Neural cell (in vitro differentiated cells): ENCODE results near the gene GADL1. TPM values are rescaled to one million over a fixed set of nuclear protein-coding genes. Genes with fewer than 3 reads are reported as not detected.

Experiments
- H2AFZ ChIP-seq: fragments of 200-600, 300-800 bp; sonication (generic), shearing (Covaris generic); 2 replicates; pipeline ENCODE4 v1.6.0; 2014; ENCODE audit warnings: low read depth, mild to moderate bottlenecking, antibody characterized with exemption, low read length, moderate library complexity
- H3F3A ChIP-seq: fragments of 200-600 bp; shearing (Covaris generic); 2 replicates; pipeline ENCODE4 v1.6.1; 2016; ENCODE audit warnings: mild to moderate bottlenecking, moderate library complexity, mixed read lengths, antibody characterized with exemption, low read length; ENCODE audit not compliant: insufficient read depth, poor library complexity, severe bottlenecking
- H3K27ac ChIP-seq: fragments of 200-600, 300-800 bp; sonication (generic), shearing (Covaris generic); 2 replicates; pipeline ENCODE4 v1.5.1; 2014; ENCODE audit warnings: mild to moderate bottlenecking, low read length, moderate library complexity
- H3K27me3 ChIP-seq: fragments of 300-800, 200-600 bp; sonication (generic), shearing (Covaris generic); 2 replicates; pipeline ENCODE4 v1.6.0; 2014; ENCODE audit warnings: mild to moderate bottlenecking, low read depth, low read length, moderate library complexity; ENCODE audit not compliant: insufficient read depth
- H3K36me3 ChIP-seq: fragments of 300-800, 200-600 bp; sonication (generic), shearing (Covaris generic); 2 replicates; pipeline ENCODE4 v1.5.1; 2014; ENCODE audit warnings: mild to moderate bottlenecking, antibody characterized with exemption, low read length, moderate library complexity; ENCODE audit not compliant: insufficient read depth
- H3K4me2 ChIP-seq: fragments of 300-800, 200-600 bp; sonication (generic), shearing (Covaris generic); 2 replicates; pipeline ENCODE4 v1.6.0; 2014; ENCODE audit warnings: mild to moderate bottlenecking, low read length
- H3K4me3 ChIP-seq: fragments of 300-800, 200-600 bp; sonication (generic), shearing (Covaris generic); 2 replicates; pipeline ENCODE4 v1.5.1; 2014; ENCODE audit warnings: mild to moderate bottlenecking, low read length, moderate library complexity
- H3K79me2 ChIP-seq: fragments of 200-600 bp; shearing (Covaris generic); replicated peaks from 2 replicates; pipeline ENCODE4 v1.6.0; 2014; ENCODE audit warnings: mild to moderate bottlenecking, low read length, moderate library complexity; ENCODE audit not compliant: insufficient read depth
- H3K9ac ChIP-seq: fragments of 300-800, 200-600 bp; sonication (generic), shearing (Covaris generic); 2 replicates; pipeline ENCODE4 v1.6.1; 2016; ENCODE audit warnings: mild to moderate bottlenecking, low read length, mixed read lengths
- H3K9me2 ChIP-seq: fragments of 200-600 bp; shearing (Covaris generic); 2 replicates; pipeline ENCODE4 v1.6.1; 2016; ENCODE audit warnings: mild to moderate bottlenecking, low read length, mixed read lengths; ENCODE audit not compliant: insufficient read depth
- H3K9me3 ChIP-seq: fragments of 200-600, 300-800 bp; sonication (generic), shearing (Covaris generic); 2 replicates; pipeline ENCODE4 v1.6.1; 2016; ENCODE audit warnings: mild to moderate bottlenecking, mixed run types, low read length, moderate library complexity, mixed read lengths
- H4K20me1 ChIP-seq: fragments of 200-600 bp; shearing (Covaris generic); 2 replicates; pipeline ENCODE4 v1.6.1; 2016; ENCODE audit warnings: mild to moderate bottlenecking, mixed run types; ENCODE audit not compliant: insufficient read depth
- CTCF ChIP-seq: fragments of 450-650 bp; IDR thresholded peaks from 2 replicates; pipeline ENCODE4 v1.5.1; 2014; ENCODE audit warnings: antibody characterized with exemption, mild to moderate bottlenecking, moderate library complexity; ENCODE audit not compliant: poor library complexity, severe bottlenecking
- EP300 ChIP-seq: fragments of 450-650 bp; conservative IDR thresholded peaks from 2 replicates; pipeline ENCODE4 v1.6.1; 2014; ENCODE audit warnings: antibody characterized with exemption, mild to moderate bottlenecking, moderate library complexity; ENCODE audit not compliant: poor library complexity, severe bottlenecking
- EZH2 ChIP-seq: fragments of 200-600, 300-800 bp; shearing (Covaris generic), sonication (generic); IDR thresholded peaks from 2 replicates; pipeline ENCODE4 v1.6.1; 2014; ENCODE audit warnings: antibody characterized with exemption, low read length, borderline replicate concordance, mild to moderate bottlenecking; ENCODE audit not compliant: insufficient read depth, poor library complexity, severe bottlenecking
- MXI1 ChIP-seq: fragments of 450-650 bp; conservative IDR thresholded peaks from 2 replicates; pipeline ENCODE4 v1.6.1; 2014; ENCODE audit warnings: antibody characterized with exemption, mild to moderate bottlenecking; ENCODE audit not compliant: poor library complexity, severe bottlenecking
- POLR2AphosphoS5 ChIP-seq: IDR thresholded peaks from 2 replicates; pipeline ENCODE4 v1.6.1; 2012
- RAD21 ChIP-seq: fragments of 450-650 bp; conservative IDR thresholded peaks from 2 replicates; pipeline ENCODE4 v1.6.1; 2014; ENCODE audit warnings: antibody characterized with exemption, mild to moderate bottlenecking, moderate library complexity
- SMC3 ChIP-seq: fragments of 450-650 bp; conservative IDR thresholded peaks from 2 replicates; pipeline ENCODE4 v1.6.1; 2014; ENCODE audit warnings: antibody characterized with exemption, mild to moderate bottlenecking, moderate library complexity; ENCODE audit not compliant: poor library complexity
- TAF1 ChIP-seq: IDR thresholded peaks from 2 replicates; pipeline ENCODE4 v1.6.1; 2012; ENCODE audit warnings: low read depth
- polyA plus RNA-seq: library from polyadenylated mRNA; depleted of rRNA; stranded (reverse); fragments of >200 nt; gene quantifications from 2 replicates; pipeline ENCODE4 v1.2.3, GENCODE V29; 2014
- TF ChIP-seq, protein P1 (sequence below): IDR thresholded peaks from 2 replicates; pipeline ENCODE4 v1.6.1; 2012; ENCODE audit warnings: borderline replicate concordance

GADL1 gene
- polyA plus RNA-seq, 1 donor from 2014 or later, result not detected

GRCh38 chr3:30688776-30689641 lies 205.5 kb downstream of the GADL1 start:
- H3K9me2 ChIP-seq, result no peaks in the 10 kb centered on the region
- H3K4me2 ChIP-seq, result no peak overlapping the region
- no peaks in the 10 kb centered on the region for H3K27me3 ChIP-seq
- H3K79me2 ChIP-seq, result no peaks in the 10 kb centered on the region
- H3K36me3 ChIP-seq, result no peaks in the 10 kb centered on the region
- no peak overlapping the region for H3K4me3 ChIP-seq
- H3F3A ChIP-seq, result no peaks in the 10 kb centered on the region
- no peak overlapping the region for H3K9ac ChIP-seq
- H2AFZ ChIP-seq, result no peak overlapping the region
- no peaks in the 10 kb centered on the region for H3K9me3 ChIP-seq
- no peak overlapping the region for H3K27ac ChIP-seq
- H4K20me1 ChIP-seq, result no peaks in the 10 kb centered on the region
- TF ChIP-seq MXI1 (no peak), SMC3 (no peak), POLR2AphosphoS5 (no peak), CTCF (no peak), EZH2 (no peak), TAF1 (no peak), EP300 (no peak), RAD21 (no peak)
- TF ChIP-seq, protein P1, sequence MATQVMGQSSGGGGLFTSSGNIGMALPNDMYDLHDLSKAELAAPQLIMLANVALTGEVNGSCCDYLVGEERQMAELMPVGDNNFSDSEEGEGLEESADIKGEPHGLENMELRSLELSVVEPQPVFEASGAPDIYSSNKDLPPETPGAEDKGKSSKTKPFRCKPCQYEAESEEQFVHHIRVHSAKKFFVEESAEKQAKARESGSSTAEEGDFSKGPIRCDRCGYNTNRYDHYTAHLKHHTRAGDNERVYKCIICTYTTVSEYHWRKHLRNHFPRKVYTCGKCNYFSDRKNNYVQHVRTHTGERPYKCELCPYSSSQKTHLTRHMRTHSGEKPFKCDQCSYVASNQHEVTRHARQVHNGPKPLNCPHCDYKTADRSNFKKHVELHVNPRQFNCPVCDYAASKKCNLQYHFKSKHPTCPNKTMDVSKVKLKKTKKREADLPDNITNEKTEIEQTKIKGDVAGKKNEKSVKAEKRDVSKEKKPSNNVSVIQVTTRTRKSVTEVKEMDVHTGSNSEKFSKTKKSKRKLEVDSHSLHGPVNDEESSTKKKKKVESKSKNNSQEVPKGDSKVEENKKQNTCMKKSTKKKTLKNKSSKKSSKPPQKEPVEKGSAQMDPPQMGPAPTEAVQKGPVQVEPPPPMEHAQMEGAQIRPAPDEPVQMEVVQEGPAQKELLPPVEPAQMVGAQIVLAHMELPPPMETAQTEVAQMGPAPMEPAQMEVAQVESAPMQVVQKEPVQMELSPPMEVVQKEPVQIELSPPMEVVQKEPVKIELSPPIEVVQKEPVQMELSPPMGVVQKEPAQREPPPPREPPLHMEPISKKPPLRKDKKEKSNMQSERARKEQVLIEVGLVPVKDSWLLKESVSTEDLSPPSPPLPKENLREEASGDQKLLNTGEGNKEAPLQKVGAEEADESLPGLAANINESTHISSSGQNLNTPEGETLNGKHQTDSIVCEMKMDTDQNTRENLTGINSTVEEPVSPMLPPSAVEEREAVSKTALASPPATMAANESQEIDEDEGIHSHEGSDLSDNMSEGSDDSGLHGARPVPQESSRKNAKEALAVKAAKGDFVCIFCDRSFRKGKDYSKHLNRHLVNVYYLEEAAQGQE, result no peak

DNA sequence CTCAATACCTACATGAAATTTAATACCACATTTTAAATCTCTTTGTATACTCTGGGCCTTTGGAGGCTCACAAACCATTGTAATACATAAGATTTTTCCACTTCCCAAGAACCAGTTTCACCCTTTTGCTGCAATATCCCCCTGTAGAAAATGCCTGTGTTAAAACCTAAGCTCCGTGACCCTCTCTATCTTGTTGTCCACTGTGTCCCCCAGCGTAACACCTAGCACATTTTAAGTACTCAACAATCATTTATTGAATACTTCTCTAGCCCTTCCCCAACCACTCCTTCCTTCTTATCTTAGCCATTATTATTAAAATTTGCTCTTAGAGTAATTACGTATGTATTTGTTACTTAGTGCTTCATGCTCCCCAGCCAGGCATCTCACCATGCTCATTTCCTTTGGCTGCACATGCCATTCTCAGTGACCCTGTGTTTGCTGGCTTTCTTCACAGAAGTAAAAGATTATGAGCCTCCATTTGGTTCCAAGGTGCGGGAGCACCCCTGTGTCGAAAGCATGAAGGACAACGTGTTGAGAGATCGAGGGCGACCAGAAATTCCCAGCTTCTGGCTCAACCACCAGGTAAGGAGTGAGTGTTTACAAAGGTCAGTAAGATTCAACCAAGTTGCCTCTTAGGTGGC lies 206.4 kb downstream of the GADL1 start:
- H3K4me3 ChIP-seq, result no peak overlapping the region
- H3K27ac ChIP-seq, result no peak overlapping the region
- H3K9ac ChIP-seq, result no peak overlapping the region
- H3K36me3 ChIP-seq, result no peaks in the 10 kb centered on the region
- H3K27me3 ChIP-seq, result no peaks in the 10 kb centered on the region
- no peak for TF ChIP-seq RAD21
- TF ChIP-seq TAF1, result no peak
- TF ChIP-seq MXI1, result no peak
- TF ChIP-seq SMC3, result no peak
- no peak for TF ChIP-seq POLR2AphosphoS5
- TF ChIP-seq, protein P1, result no peak
- no peak for TF ChIP-seq EZH2
- no peak for TF ChIP-seq CTCF
- no peak for TF ChIP-seq EP300
- no peak overlapping the region for H3K4me2 ChIP-seq
- H3F3A ChIP-seq, result no peaks in the 10 kb centered on the region
- no peak overlapping the region for H2AFZ ChIP-seq
- H3K79me2 ChIP-seq, result no peaks in the 10 kb centered on the region
- no peaks in the 10 kb centered on the region for H3K9me2 ChIP-seq
- no peaks in the 10 kb centered on the region for H3K9me3 ChIP-seq
- no peaks in the 10 kb centered on the region for H4K20me1 ChIP-seq
